Hepatic stellate cell (primary cell): ENCODE data around the gene NFE2L2.
A peak's percentile ranks its signal among the peaks of the same experiment; 100 is the strongest.
"Not testable (repeated sequence)": the region's sequence is repeated elsewhere in the genome, so short reads cannot be mapped to it uniquely, and the experiment has no call there.

Source experiments
- DNase-seq: peaks from one replicate; pipeline ENCODE4 v3.0.0; 2011; ENCODE audit warnings: low spot score

The NFE2L2 gene

DNA sequence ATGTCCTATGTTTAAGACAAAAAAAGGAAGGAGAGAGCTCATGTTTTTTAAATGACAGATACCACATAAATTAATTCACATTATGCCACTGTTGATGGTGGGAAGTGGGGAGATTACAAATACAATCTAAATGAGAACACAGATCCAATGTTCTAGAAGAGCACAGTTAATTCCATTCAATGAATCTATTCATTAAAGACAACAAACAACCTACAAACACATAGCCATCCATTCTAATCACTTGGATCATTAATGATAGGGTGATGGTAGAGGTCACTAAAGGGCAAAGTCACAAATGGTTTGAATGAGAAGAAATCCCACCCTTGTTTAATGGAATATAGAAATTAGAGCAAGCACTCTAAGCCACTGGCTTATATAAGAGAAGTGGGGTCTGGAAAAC, 30.3 kb downstream of the NFE2L2 start:
- DNase-seq, result no peak

GRCh38 chr2:177232098-177232704, 32.3 kb downstream of the NFE2L2 start:
- DNase-seq, result no peak

DNA sequence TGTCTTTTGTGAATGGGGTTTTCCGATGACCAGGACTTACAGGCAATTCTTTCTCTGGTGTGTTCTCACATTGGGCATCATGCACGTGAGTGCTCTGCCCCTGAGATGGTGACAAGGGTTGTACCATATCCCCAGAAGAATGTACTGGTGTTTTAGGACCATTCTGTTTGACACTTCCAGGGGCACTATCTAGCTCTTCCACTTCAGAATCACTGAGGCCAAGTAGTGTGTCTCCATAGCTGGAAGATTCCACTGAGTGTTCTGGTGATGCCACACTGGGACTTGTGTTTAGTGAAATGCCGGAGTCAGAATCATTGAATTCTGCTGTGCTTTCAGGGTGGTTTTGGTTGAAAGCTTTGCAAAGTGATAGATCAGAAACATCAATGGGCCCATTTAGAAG, 33.3 kb downstream of the NFE2L2 start:
- DNase-seq, result no peak

GRCh38 chr2:177229442-177230242, 34.9 kb downstream of the NFE2L2 start:
- no peak for DNase-seq

- no peak for DNase-seq
Observed at GRCh38 chr2:177225965-177226360, 38.6 kb downstream of the NFE2L2 start.

DNA sequence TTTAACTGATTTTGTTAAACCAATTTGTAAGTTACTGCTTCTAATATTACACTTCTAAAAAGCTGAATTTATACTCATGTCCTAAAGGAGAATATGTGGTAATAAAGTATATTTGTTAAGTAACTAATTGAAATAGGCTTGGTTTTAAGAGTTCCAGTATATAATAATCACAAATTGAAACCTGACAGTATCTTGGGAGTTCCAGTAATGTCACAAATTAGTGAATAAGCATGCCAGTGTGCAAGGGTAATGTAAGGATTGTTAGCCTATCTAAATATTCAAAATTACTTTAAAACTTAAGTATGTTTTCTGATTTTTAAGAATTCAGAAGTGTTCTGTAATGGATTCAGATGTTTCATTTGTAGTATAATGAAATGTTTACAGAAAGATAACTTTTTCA, 41.1 kb downstream of the NFE2L2 start:
- not testable (repeated sequence) for DNase-seq

DNA sequence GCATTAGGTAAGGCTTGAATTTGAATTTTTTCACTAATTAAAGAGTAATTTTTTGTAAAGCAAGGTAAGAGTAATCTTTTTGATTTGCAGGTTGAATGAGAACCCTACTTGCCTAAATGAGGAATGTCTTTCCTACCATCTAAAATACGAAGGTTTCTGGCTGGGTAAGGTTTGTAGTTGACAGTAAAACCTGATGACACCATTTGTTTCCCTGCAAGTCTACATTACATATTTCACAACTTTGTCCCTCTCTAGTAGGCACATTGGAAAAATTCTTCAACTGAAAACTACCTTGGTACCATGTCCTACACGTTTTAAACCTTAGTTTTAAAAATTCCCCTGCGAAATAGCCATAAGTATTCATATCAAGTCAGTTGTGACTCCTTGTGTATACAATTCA, 42.6 kb downstream of the NFE2L2 start:
- DNase-seq, result no peak

DNA sequence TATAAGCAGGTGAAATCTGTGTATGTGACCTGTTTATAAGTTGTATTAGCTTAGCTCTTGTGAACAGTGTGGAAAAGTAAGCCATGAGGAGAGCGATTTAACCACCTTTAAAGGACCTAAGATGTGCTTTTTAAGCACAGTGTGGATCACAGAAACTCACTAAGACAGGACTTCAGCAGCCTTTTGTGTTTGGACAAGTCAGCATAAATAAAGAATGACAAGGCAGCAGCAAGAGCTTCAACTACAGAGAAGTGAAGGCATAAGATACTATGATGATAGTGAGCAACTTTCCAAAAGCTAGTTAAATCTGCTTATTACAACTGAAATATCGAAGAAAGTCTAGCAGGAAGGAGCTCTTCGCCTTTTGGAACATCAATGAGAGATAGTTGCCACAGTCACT, 43.0 kb downstream of the NFE2L2 start:
- no peak for DNase-seq

DNA sequence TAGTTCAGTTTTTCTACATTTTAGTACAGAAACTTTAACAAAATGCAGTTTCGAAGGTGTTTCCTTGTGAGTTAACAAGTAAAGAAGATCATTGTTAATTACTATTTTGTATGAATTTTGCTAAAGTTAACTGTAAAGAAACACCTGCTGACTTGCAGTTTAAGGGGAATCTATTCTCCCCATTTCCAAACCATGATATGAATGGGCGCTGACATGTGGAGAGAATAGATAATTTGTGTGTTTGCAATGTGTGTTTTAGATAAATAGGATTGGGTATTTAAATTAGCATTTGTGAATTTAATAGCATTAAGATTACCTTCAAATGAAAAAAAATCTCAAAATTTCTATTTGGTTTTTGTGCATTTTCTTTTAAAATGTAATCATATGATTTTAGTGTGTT, 44.7 kb downstream of the NFE2L2 start:
- DNase-seq, result not testable (repeated sequence)

DNA sequence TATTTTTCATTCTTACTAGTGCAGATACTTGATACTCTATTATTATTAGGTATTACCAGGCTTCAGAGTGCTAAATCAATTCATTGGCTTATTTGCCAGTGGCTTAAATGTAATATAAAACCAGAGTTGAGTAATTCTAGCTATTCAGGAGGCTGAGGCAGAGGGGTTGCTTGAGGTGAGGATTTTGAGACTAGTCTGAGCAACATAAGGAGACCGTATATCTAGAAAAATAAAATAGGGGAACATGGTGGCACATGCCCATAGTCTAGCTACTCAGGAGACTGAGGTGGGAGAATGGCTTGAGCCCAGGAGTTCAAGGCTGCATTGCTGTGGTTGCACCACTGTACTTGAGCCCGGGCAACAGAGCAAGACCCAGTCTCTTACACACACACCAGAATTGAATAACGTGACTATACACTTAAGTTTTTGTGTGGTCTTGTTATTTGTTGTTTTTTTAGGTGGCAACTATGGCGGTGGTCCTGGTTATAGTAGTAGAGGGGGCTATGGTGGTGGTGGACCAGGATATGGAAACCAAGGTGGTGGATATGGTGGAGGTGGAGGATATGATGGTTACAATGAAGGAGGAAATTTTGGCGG, 47.2 kb downstream of the NFE2L2 start:
- no peak for DNase-seq

- peak; percentile 91 for DNase-seq
Observed at GRCh38 chr2:177212891-177213856, 51.4 kb downstream of the NFE2L2 start.

DNA sequence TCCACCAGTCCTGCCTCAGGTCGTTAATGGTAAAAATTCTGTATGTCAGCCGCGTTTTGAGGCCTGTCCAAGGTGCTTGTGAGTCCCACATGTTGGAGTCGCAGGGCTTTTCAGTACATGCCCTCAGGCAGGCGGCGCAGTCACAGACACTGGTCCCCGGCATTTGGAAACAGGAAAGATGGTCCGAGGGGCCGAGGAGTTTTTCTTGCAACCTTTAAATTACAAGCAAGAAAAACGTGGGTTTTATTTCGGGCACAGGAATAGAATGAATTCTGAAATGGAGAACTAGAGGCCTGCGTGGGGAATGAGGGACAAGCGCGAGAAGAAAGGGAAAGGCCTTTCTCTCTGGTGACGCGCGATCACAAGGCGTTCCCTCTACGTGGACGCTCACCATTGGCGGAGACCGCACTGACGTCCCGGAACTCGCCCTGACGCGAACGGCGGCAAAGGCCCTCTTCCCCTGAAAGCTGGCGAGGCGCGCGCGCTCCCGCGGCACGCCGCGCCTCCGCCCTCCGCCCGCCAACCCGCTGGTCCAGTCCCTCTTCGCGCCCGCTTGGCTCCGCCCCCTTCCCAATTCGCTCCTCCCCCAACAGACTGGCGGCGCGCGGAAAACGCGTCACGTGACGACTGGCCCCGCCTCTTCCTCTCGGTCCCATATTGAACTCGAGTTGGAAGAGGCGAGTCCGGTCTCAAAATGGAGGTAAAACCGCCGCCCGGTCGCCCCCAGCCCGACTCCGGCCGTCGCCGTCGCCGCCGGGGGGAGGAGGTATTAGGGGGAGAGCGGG, 52.2 kb downstream of the NFE2L2 start, which contains the start of gene HNRNPA3:
HNRNPA3 (plus strand) TSS at position 689 of the 785 bp plus-strand sequence; CDS start at position 695, 6 bp downstream.
- peak; percentile 97 for DNase-seq

DNA sequence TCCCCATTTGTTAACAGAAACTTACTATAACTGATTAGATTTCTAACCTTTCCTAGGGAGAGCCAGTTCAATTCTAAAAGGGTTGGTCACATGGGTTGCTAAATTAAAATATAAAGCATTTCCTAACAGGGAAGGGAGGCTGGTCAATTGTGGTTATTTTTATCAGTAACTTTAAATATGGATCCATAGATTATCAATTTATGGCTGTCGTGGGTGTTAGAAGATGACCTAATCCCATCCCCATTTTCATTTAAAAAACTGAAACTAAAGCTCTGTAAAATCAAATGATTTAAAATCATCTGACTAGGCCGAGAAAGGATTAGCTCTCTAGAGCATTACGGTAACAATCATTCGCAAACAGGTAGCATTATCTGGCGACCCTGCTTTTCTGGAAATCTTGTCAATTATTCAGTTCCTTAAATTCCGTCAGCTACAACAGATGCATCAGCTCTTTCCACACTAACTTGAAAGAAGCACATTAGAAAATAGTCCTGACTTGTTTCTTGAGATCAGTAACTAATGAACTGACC, 52.9 kb downstream of the NFE2L2 start:
- no peak for DNase-seq

DNA sequence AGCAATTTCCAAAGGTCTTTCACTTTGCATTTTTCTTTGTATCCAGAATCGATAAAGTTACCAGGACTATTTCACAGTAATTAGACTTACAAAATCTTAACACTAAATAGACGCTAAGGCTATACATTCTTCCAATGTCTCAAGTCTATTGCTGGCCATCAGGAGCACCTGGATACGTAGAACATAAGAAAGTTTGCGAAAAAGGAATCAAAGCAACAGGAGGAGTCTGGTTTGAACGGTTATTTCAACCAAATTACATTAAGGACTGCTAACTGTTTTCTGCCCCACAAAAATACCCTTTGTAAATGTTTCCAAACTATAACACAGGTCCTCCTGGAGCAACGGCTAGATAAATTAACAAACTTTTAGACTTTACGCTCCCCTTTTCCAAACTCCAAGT, 53.4 kb downstream of the NFE2L2 start:
- DNase-seq, result no peak

DNA sequence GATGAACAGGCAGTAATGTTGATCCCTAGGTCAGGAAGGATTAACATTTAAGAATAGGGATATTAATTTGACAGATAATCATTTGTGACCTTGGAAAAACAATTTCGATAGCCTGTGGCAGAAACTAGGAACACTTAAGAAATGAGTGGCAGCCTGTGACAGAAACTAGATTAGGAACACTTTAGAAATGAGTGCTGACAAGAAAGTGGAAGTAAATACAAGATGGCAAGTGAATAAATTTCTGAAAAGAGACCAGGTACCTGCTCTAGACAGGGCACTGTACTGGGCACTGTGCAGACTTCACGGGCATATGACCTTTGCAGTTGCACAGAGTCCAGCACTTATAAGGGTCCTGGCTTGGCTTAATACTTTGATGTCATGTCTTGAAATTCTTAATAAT, 57.4 kb downstream of the NFE2L2 start:
- DNase-seq, result no peak

- no peak for DNase-seq
Observed at GRCh38 chr2:177204417-177204816, 60.1 kb downstream of the NFE2L2 start.

DNA sequence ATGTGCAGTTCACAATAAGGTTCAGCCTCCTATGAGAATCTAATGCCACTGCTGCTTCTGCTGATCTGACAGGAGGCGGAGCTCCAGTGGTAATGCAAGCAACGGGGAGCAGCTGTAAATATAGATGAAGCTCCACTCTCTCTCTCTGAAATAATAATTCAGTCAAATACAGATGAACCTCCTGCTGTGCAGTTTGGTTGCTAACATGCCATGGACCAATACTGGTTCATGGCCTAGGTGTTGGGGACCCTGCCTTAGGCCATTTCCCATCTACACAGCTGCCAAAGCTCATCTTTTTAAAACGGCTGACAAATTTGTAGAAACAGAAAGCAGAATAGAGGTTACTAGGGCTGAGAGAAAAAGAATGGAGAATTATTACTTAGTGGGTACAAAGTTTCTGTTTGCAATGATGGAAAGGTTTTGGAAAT, 62.6 kb downstream of the NFE2L2 start:
- no peak for DNase-seq

DNA sequence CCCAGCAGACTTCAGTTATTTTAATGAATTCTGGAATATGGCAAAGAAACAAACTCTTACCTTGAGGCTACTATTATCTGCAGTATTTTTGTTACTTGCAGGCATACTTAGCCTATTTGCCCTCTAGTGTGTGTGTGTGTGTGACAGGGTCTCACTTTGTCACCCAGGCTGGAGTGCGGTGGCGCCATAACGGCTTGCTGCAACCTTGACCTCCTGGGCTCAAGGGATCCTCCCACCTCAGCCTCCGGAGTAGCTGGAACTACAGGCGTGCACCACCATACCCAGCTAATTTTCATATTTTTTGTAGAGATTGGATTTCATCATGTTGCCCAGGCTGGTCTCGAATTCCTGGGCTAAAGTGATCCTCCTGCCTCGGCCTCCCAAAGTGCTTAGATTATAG, 64.1 kb downstream of the NFE2L2 start:
- not testable (repeated sequence) for DNase-seq

DNA sequence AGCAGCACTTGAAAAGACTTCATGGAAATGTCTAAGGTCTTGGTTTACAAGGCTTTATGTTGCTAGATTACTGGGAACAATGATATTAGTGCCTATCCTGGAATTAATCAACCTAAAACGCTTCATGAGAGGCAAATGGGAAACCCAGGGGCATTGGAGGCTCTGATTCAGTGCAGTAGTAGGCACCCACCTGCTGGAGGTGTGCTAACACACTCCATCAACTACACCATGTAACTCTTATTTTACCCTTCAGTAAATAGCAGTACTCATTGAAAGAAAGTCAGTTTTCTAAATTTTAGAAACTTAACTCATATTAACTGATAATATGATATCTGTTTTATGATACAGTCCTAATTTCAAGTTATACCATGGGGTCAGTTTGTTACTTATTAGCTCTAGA, 69.3 kb downstream of the NFE2L2 start:
- DNase-seq, result no peak

DNA sequence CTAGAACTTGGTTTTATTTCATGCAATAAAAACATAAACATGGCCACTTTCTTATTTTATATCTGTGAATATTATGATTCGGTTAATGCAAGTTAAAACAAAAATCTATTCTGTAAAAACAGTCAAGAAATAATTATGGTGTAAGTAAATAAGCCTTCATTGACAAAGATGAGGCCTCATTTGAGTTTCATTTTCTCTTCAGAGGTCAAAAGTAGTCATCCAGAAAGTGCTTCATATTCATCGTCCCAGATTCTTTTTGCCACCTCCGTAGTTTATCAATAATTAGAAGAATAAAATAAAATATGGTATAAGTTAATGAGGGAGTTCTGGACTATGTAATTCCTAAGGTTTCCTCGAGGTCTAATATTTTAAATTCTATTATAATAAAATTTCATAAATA, 71.3 kb downstream of the NFE2L2 start:
- DNase-seq, result no peak

GRCh38 chr2:177192788-177193187, 71.7 kb downstream of the NFE2L2 start:
- no peak for DNase-seq
